H9 (cell line): Measurements from ENCODE around the gene ETNPPL. TPM values are rescaled to one million over a fixed set of nuclear protein-coding genes. Genes with fewer than 3 reads are reported as not detected.

ENCODE experiments used
- DNase-seq: peaks from one replicate; pipeline ENCODE4 v3.0.0-alpha.2; 2017
- H2AFZ ChIP-seq: one replicate; pipeline ENCODE4 v1.6.1; 2013; ENCODE audit warnings: mild to moderate bottlenecking, low read length, control low read depth, moderate library complexity
- H2AK5ac ChIP-seq: 2 replicates; pipeline ENCODE4 v1.6.1; 2013; ENCODE audit warnings: low read length, control low read depth, mixed read lengths; ENCODE audit not compliant: insufficient read length
- H2BK120ac ChIP-seq: one replicate; pipeline ENCODE4 v1.6.1; 2013; ENCODE audit warnings: low read depth, mild to moderate bottlenecking, low read length, control low read depth, inconsistent platforms; ENCODE audit not compliant: poor library complexity, severe bottlenecking
- H2BK12ac ChIP-seq: 2 replicates; pipeline ENCODE4 v1.6.1; 2013; ENCODE audit warnings: low read length, control low read depth, mixed read lengths, low read depth; ENCODE audit not compliant: insufficient read length
- H2BK15ac ChIP-seq: 2 replicates; pipeline ENCODE4 v1.6.1; 2013; ENCODE audit warnings: low read depth, low read length, control low read depth
- H2BK20ac ChIP-seq: one replicate; pipeline ENCODE4 v1.6.1; 2013; ENCODE audit warnings: low read depth, mild to moderate bottlenecking, low read length, control low read depth, inconsistent platforms; ENCODE audit not compliant: poor library complexity, severe bottlenecking
- H2BK5ac ChIP-seq: 2 replicates; pipeline ENCODE4 v1.6.1; 2013; ENCODE audit warnings: low read length, control low read depth, mixed read lengths; ENCODE audit not compliant: insufficient read length
- H3K14ac ChIP-seq: 2 replicates; pipeline ENCODE4 v1.6.1; 2013; ENCODE audit warnings: low read length, control low read depth; ENCODE audit not compliant: insufficient read depth
- H3K18ac ChIP-seq: 2 replicates; pipeline ENCODE4 v1.6.1; 2013; ENCODE audit warnings: low read depth, mild to moderate bottlenecking, mixed read lengths, low read length, control low read depth; ENCODE audit not compliant: insufficient read length
- H3K23ac ChIP-seq: 2 replicates; pipeline ENCODE4 v1.6.1; 2013; ENCODE audit warnings: low read length, control low read depth, mixed read lengths, low read depth; ENCODE audit not compliant: insufficient read length
- H3K23me2 ChIP-seq: 2 replicates; pipeline ENCODE4 v1.6.1; 2013; ENCODE audit warnings: low read depth, mild to moderate bottlenecking, mixed read lengths, low read length, control low read depth; ENCODE audit not compliant: insufficient read length, poor library complexity, severe bottlenecking
- H3K27ac ChIP-seq: 2 replicates; pipeline ENCODE4 v1.5.1; 2013; ENCODE audit warnings: low read length, control low read depth, mixed read lengths, low read depth; ENCODE audit not compliant: insufficient read length
- H3K27me3 ChIP-seq: 2 replicates; pipeline ENCODE4 v1.6.1; 2013; ENCODE audit warnings: low read length, control low read depth, inconsistent platforms; ENCODE audit not compliant: insufficient read depth
- H3K4ac ChIP-seq: 2 replicates; pipeline ENCODE4 v1.6.1; 2013; ENCODE audit warnings: low read depth, mild to moderate bottlenecking, control low read depth, inconsistent platforms, low read length, moderate library complexity
- H3K4me1 ChIP-seq: 2 replicates; pipeline ENCODE4 v1.6.1; 2013; ENCODE audit warnings: low read length, control low read depth, inconsistent platforms; ENCODE audit not compliant: insufficient read depth
- H3K4me2 ChIP-seq: 2 replicates; pipeline ENCODE4 v1.6.1; 2013; ENCODE audit warnings: low read length, control low read depth, mixed read lengths; ENCODE audit not compliant: insufficient read length, insufficient read depth
- H3K56ac ChIP-seq: 2 replicates; pipeline ENCODE4 v1.6.1; 2013; ENCODE audit warnings: low read depth, mild to moderate bottlenecking, mixed read lengths, low read length, control low read depth; ENCODE audit not compliant: insufficient read length
- H3K79me1 ChIP-seq: 2 replicates; pipeline ENCODE4 v1.6.1; 2013; ENCODE audit warnings: low read depth, mild to moderate bottlenecking, moderate library complexity, low read length, control low read depth, inconsistent platforms; ENCODE audit not compliant: insufficient read depth, poor library complexity, severe bottlenecking
- H3K79me2 ChIP-seq: 2 replicates; pipeline ENCODE4 v1.6.1; 2013; ENCODE audit warnings: low read length, control low read depth, inconsistent platforms; ENCODE audit not compliant: insufficient read depth
- H3K9ac ChIP-seq: 2 replicates; pipeline ENCODE4 v1.6.1; 2013; ENCODE audit warnings: low read length, control low read depth, mixed read lengths; ENCODE audit not compliant: insufficient read length; ENCODE audit errors: extremely low read depth
- H3K9me3 ChIP-seq: one replicate; pipeline ENCODE4 v1.6.1; 2013; ENCODE audit warnings: low read depth, low read length, inconsistent platforms; ENCODE audit not compliant: control insufficient read depth
- H3T11ph ChIP-seq: one replicate; pipeline ENCODE4 v1.6.1; 2013; ENCODE audit warnings: mild to moderate bottlenecking, low read length, control low read depth, inconsistent platforms
- H4K20me1 ChIP-seq: one replicate; pipeline ENCODE4 v1.6.1; 2013; ENCODE audit not compliant: control insufficient read depth, insufficient read length, insufficient read depth
- H4K5ac ChIP-seq: 2 replicates; pipeline ENCODE4 v1.6.1; 2013; ENCODE audit warnings: low read depth, mild to moderate bottlenecking, mixed read lengths, low read length, control low read depth; ENCODE audit not compliant: insufficient read length
- H4K8ac ChIP-seq: replicated peaks from 2 replicates; pipeline ENCODE4 v1.6.1; 2013; ENCODE audit warnings: low read length, control low read depth, mixed read lengths, low read depth; ENCODE audit not compliant: insufficient read length
- H4K91ac ChIP-seq: 2 replicates; pipeline ENCODE4 v1.6.1; 2013; ENCODE audit warnings: low read depth, mild to moderate bottlenecking, moderate library complexity, mixed read lengths, low read length, control low read depth; ENCODE audit not compliant: insufficient read length
- H3K27ac Mint-ChIP-seq, 3 experiments: 2 replicates in 2 of 3; 3 replicates in 1 of 3; pipeline ENCODE4 v1.8.0; 2020 to 2021; ENCODE audit warnings: mixed read lengths in 3 of 3, mild to moderate bottlenecking in 1 of 3, moderate library complexity in 1 of 3
- H3K27me3 Mint-ChIP-seq: 2 replicates; pipeline ENCODE4 v1.8.0; 2021; ENCODE audit warnings: low read depth, mild to moderate bottlenecking, moderate library complexity, mixed read lengths
- H3K36me3 Mint-ChIP-seq, 3 experiments: 2 replicates in 2 of 3; 3 replicates in 1 of 3; pipeline ENCODE4 v1.8.0; 2020 to 2021; ENCODE audit warnings: low read depth in 3 of 3, mixed read lengths in 3 of 3; ENCODE audit not compliant: insufficient read depth in 1 of 3
- H3K4me1 Mint-ChIP-seq, 2 experiments: 2 replicates each; pipeline ENCODE4 v1.8.0; 2020; ENCODE audit warnings: mixed read lengths in 2 of 2
- H3K4me3 Mint-ChIP-seq, 2 experiments: 2 replicates in 1 of 2; 3 replicates in 1 of 2; pipeline ENCODE4 v1.8.0; 2020 to 2021; ENCODE audit warnings: mild to moderate bottlenecking in 2 of 2, mixed read lengths in 2 of 2, moderate library complexity in 1 of 2
- H3K9me3 Mint-ChIP-seq, 2 experiments: 2 replicates in 1 of 2; 3 replicates in 1 of 2; pipeline ENCODE4 v1.8.0; 2020; ENCODE audit warnings: mild to moderate bottlenecking in 2 of 2, mixed read lengths in 2 of 2, moderate library complexity in 1 of 2
- CTCF ChIP-seq: fragments of 200-600 bp; sonication (generic); conservative IDR thresholded peaks from 3 replicates; pipeline ENCODE4 v1.8.0; 2021; ENCODE audit warnings: antibody characterized with exemption, mild to moderate bottlenecking
- total RNA-seq: library from RNA; stranded (reverse); gene quantifications from 2 replicates; pipeline ENCODE4 v1.2.1, GENCODE V29; 2021

ETNPPL gene
- total RNA-seq, 1 experiment from 2014 or later = 1.3 TPM

DNA sequence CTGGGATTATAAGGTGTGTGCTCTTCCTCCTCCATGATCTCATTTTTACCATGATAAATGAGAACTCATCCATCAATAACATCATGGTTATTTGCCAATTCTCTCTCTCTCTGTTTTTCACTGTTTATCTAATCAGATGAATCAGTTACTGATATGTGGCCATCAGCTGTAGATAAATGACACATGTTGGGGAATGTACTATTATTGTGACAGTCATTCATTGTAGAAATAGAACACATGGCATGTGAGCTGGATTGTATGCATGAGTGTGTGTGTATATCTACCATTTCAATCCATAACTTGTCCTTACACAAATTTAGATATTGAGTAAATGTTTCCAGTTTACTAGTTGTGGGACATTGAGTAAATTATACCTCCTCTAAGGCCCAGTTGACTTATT, 59.5 kb downstream of the ETNPPL start:
- H3T11ph ChIP-seq = no peak overlapping the region
- H3K27ac ChIP-seq = no peak overlapping the region
- no peak overlapping the region for H3K4ac ChIP-seq
- no peak overlapping the region for H3K23ac ChIP-seq
- H2BK5ac ChIP-seq = no peak overlapping the region
- no peak overlapping the region for H3K9ac ChIP-seq
- Mint-ChIP-seq H3K36me3 (no peaks in the 10 kb centered on the region), H3K9me3 (no peaks in the 10 kb centered on the region), H3K4me3 (no peak overlapping the region), H3K27ac (no peak overlapping the region), H3K4me1 (no peaks in the 10 kb centered on the region), H3K27me3 (no peaks in the 10 kb centered on the region)
- no peak overlapping the region for H2AK5ac ChIP-seq
- no peaks in the 10 kb centered on the region for H3K23me2 ChIP-seq
- no peak overlapping the region for H2AFZ ChIP-seq
- no peaks in the 10 kb centered on the region for H3K79me1 ChIP-seq
- H3K4me1 ChIP-seq = no peaks in the 10 kb centered on the region
- no peak overlapping the region for H2BK120ac ChIP-seq
- no peak overlapping the region for H3K14ac ChIP-seq
- no peaks in the 10 kb centered on the region for H4K20me1 ChIP-seq
- no peak overlapping the region for H4K8ac ChIP-seq
- no peak overlapping the region for H4K5ac ChIP-seq
- H3K4me2 ChIP-seq = no peak overlapping the region
- H3K79me2 ChIP-seq = no peaks in the 10 kb centered on the region
- TF ChIP-seq CTCF = no peak
- H3K18ac ChIP-seq = no peak overlapping the region
- H3K56ac ChIP-seq = no peak overlapping the region
- no peak overlapping the region for H2BK15ac ChIP-seq
- no peak for DNase-seq
- H3K9me3 ChIP-seq = no peaks in the 10 kb centered on the region
- H3K27me3 ChIP-seq = no peaks in the 10 kb centered on the region
- H2BK12ac ChIP-seq = no peak overlapping the region
- H2BK20ac ChIP-seq = no peak overlapping the region
- no peak overlapping the region for H4K91ac ChIP-seq
